HepG2 (cell line): ENCODE results near the gene FOCAD. TPM values are rescaled to one million over a fixed set of nuclear protein-coding genes. Genes with fewer than 3 reads are reported as not detected.

Source experiments
- ESRRA ChIP-seq: sonication (generic); formaldehyde crosslinking; IDR thresholded peaks from 2 replicates; pipeline ENCODE4 v1.5.1; 2020; ENCODE audit warnings: mild to moderate bottlenecking, low read depth, missing genetic modification reagents
- FIP1L1 ChIP-seq: fragments of 200-400 bp; formaldehyde crosslinking; IDR thresholded peaks from 2 replicates; pipeline ENCODE4 v1.6.1; 2018; ENCODE audit warnings: low read depth, mild to moderate bottlenecking, low read length, moderate library complexity, borderline replicate concordance; ENCODE audit not compliant: insufficient read depth
- GTF3A ChIP-seq: sonication (generic); formaldehyde crosslinking; conservative IDR thresholded peaks from 2 replicates; pipeline ENCODE4 v1.4.0; 2020; ENCODE audit warnings: mild to moderate bottlenecking, missing genetic modification reagents
- HIVEP1 ChIP-seq: sonication (generic); formaldehyde crosslinking; IDR thresholded peaks from 2 replicates; pipeline ENCODE4 v1.4.0; 2020; ENCODE audit warnings: mild to moderate bottlenecking, missing genetic modification reagents
- HOXA5 ChIP-seq: sonication (generic); formaldehyde crosslinking; IDR thresholded peaks from 2 replicates; pipeline ENCODE4 v1.4.0; 2020; ENCODE audit warnings: missing genetic modification reagents
- NFYC ChIP-seq: IDR thresholded peaks from 2 replicates; pipeline ENCODE4 v1.6.1; 2016; ENCODE audit warnings: missing genetic modification reagents, missing compliant biosample characterization
- POLR2G ChIP-seq: fragments of 200-400 bp; formaldehyde crosslinking; IDR thresholded peaks from 2 replicates; pipeline ENCODE4 v1.6.1; 2018; ENCODE audit warnings: mild to moderate bottlenecking, low read depth, low read length, moderate library complexity
- RAD21 ChIP-seq: fragments of 450-650 bp; formaldehyde crosslinking; IDR thresholded peaks from 2 replicates; pipeline ENCODE4 v1.5.0; 2020; ENCODE audit warnings: mild to moderate bottlenecking
- REXO4 ChIP-seq: sonication (generic); formaldehyde crosslinking; IDR thresholded peaks from 2 replicates; pipeline ENCODE4 v1.8.0; 2022; ENCODE audit warnings: missing genetic modification reagents, mild to moderate bottlenecking, borderline replicate concordance
- SETDB1 ChIP-seq: sonication (generic); formaldehyde crosslinking; IDR thresholded peaks from 2 replicates; pipeline ENCODE4 v1.5.1; 2020; ENCODE audit warnings: missing genetic modification reagents, mild to moderate bottlenecking, borderline replicate concordance
- SMC3 ChIP-seq: IDR thresholded peaks from 2 replicates; pipeline ENCODE4 v1.6.1; 2011; ENCODE audit warnings: low read length, improper control_type of control experiment
- STAT5B ChIP-seq: sonication (generic); formaldehyde crosslinking; IDR thresholded peaks from 2 replicates; pipeline ENCODE4 v1.4.0; 2020; ENCODE audit warnings: missing genetic modification reagents
- ZNF101 ChIP-seq: sonication (generic); formaldehyde crosslinking; IDR thresholded peaks from 2 replicates; pipeline ENCODE4 v1.4.0; 2020; ENCODE audit warnings: mild to moderate bottlenecking, low read depth, missing genetic modification reagents, borderline replicate concordance
- ZNF3 ChIP-seq: IDR thresholded peaks from 2 replicates; pipeline ENCODE4 v1.7.0; 2017; ENCODE audit warnings: inconsistent platforms
- ZNF746 ChIP-seq: sonication (generic); formaldehyde crosslinking; IDR thresholded peaks from 2 replicates; pipeline ENCODE4 v1.8.0; 2022; ENCODE audit warnings: mild to moderate bottlenecking, missing genetic modification reagents
- polyA plus RNA-seq, 8 experiments: library from polyadenylated mRNA; depleted of rRNA in 3 of 8; stranded (reverse) in 7 of 8; unstranded in 1 of 8; fragments of >200 nt; fragmentation: Illumina TruSeq in 4 of 8; extraction: Trizol in 4 of 8; gene quantifications; 2 replicates each; pipeline versions ENCODE4 v1.2.1 to v1.2.3, GENCODE V29; 2011 to 2016; ENCODE audit warnings: low read depth in 4 of 8, missing spikeins in 1 of 8, mixed read lengths in 1 of 8; ENCODE audit not compliant: insufficient read depth in 1 of 8
- total RNA-seq, 5 experiments: library from RNA; depleted of rRNA; stranded (reverse); fragments of >200 nt; fragmentation: Illumina TruSeq; extraction: Trizol; gene quantifications; 2 replicates each; pipeline ENCODE4 v1.2.3, GENCODE V29; 2016; ENCODE audit warnings: low read depth in 1 of 5
- TF ChIP-seq, protein P1 (sequence below): sonication (generic); formaldehyde crosslinking; IDR thresholded peaks from 2 replicates; pipeline ENCODE4 v1.4.0; 2020; ENCODE audit warnings: mild to moderate bottlenecking, missing genetic modification reagents
- TF ChIP-seq, protein P2 (sequence below): sonication (generic); formaldehyde crosslinking; conservative IDR thresholded peaks from 2 replicates; pipeline ENCODE4 v1.8.1; 2023; ENCODE audit warnings: missing genetic modification reagents
- TF ChIP-seq, protein P3 (sequence below): sonication (generic); formaldehyde crosslinking; IDR thresholded peaks from 2 replicates; pipeline ENCODE4 v1.4.0; 2020; ENCODE audit warnings: low read depth, mild to moderate bottlenecking, missing genetic modification reagents
- TF ChIP-seq, protein P4 (sequence below): sonication (generic); formaldehyde crosslinking; IDR thresholded peaks from 2 replicates; pipeline ENCODE4 v1.4.0; 2020; ENCODE audit warnings: missing genetic modification reagents

FOCAD gene
- total and polyA plus RNA-seq, 2 of the 13 experiments (the other 11 are each of a cell fraction or from before 2014, with no cell fraction given), result 18.0 to 31.1 TPM

DNA sequence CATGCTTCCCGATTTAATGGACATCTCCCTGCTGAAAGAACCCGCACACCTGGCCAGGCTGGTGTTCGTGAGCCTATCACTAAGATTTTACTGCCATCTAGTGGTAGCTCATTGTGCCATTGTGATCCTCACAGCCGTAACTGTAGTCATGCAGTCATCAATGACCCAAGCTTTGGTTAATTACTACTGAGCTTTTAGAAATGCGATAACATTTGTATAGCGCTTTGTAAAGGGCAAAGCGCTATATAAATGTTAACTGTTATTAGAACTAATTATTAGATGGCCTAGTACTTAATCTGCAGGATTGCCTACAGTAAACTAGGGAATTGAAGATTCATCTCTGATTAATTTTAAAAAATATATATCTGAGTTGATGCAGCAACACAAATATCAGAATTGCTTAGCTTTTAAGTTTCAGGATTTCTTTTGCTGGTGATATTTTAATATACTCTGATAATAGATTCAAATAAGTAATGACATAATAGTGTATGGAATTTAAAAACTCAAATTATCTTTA is 257.2 kb downstream of the FOCAD start (continued):
- TF ChIP-seq FIP1L1 (no peak), GTF3A (CRISPR knock-in tag) (no peak), REXO4 (CRISPR knock-in tag) (no peak), SMC3 (peak; percentile 93), ESRRA (CRISPR knock-in tag) (no peak), SETDB1 (CRISPR knock-in tag) (no peak), POLR2G (no peak), ZNF746 (CRISPR knock-in tag) (no peak), NFYC (CRISPR knock-in tag) (no peak), HIVEP1 (CRISPR knock-in tag) (no peak), ZNF3 (peak; percentile 98), RAD21 (CRISPR knock-in tag) (peak; percentile 83), ZNF101 (no peak), HOXA5 (CRISPR knock-in tag) (0 out of 2 replicates have a peak, but pooled peaks have one; percentile 27), STAT5B (CRISPR knock-in tag) (no peak)
- TF ChIP-seq, protein P1, sequence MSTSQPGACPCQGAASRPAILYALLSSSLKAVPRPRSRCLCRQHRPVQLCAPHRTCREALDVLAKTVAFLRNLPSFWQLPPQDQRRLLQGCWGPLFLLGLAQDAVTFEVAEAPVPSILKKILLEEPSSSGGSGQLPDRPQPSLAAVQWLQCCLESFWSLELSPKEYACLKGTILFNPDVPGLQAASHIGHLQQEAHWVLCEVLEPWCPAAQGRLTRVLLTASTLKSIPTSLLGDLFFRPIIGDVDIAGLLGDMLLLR (CRISPR knock-in tag), result no peak
- TF ChIP-seq, protein P2, sequence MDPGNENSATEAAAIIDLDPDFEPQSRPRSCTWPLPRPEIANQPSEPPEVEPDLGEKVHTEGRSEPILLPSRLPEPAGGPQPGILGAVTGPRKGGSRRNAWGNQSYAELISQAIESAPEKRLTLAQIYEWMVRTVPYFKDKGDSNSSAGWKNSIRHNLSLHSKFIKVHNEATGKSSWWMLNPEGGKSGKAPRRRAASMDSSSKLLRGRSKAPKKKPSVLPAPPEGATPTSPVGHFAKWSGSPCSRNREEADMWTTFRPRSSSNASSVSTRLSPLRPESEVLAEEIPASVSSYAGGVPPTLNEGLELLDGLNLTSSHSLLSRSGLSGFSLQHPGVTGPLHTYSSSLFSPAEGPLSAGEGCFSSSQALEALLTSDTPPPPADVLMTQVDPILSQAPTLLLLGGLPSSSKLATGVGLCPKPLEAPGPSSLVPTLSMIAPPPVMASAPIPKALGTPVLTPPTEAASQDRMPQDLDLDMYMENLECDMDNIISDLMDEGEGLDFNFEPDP (CRISPR knock-in tag), result no peak
- TF ChIP-seq, protein P3, sequence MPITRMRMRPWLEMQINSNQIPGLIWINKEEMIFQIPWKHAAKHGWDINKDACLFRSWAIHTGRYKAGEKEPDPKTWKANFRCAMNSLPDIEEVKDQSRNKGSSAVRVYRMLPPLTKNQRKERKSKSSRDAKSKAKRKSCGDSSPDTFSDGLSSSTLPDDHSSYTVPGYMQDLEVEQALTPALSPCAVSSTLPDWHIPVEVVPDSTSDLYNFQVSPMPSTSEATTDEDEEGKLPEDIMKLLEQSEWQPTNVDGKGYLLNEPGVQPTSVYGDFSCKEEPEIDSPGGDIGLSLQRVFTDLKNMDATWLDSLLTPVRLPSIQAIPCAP (CRISPR knock-in tag), result no peak
- TF ChIP-seq, protein P4, sequence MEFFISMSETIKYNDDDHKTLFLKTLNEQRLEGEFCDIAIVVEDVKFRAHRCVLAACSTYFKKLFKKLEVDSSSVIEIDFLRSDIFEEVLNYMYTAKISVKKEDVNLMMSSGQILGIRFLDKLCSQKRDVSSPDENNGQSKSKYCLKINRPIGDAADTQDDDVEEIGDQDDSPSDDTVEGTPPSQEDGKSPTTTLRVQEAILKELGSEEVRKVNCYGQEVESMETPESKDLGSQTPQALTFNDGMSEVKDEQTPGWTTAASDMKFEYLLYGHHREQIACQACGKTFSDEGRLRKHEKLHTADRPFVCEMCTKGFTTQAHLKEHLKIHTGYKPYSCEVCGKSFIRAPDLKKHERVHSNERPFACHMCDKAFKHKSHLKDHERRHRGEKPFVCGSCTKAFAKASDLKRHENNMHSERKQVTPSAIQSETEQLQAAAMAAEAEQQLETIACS (CRISPR knock-in tag), result no peak
